GM21360 (cell line): ENCODE results near the gene DNAJB14.
A peak's percentile ranks its signal among the peaks of the same experiment; 100 is the strongest.
"Not testable (repeated sequence)": the region's sequence is repeated elsewhere in the genome, so short reads cannot be mapped to it uniquely, and the experiment has no call there.

ENCODE experiments used
- ATAC-seq: cut with Tn5 transposase; IDR thresholded peaks from one replicate; pipeline ENCODE4 v1.9.1; 2021; ENCODE audit warnings: mild to moderate bottlenecking, moderate library complexity; ENCODE audit not compliant: unreplicated experiment

DNAJB14 gene

GRCh38 chr4:99946356-99947189 is at the start of gene DNAJB14:
Gene DNAJB14, minus strand, starts transcription at chr4:99946618. Its CDS starts 47 bp downstream, at chr4:99946571.
- ATAC-seq: peak; percentile 40

GRCh38 chr4:99991741-99992140 is 45.3 kb upstream of the DNAJB14 start:
- ATAC-seq: no peak

DNA sequence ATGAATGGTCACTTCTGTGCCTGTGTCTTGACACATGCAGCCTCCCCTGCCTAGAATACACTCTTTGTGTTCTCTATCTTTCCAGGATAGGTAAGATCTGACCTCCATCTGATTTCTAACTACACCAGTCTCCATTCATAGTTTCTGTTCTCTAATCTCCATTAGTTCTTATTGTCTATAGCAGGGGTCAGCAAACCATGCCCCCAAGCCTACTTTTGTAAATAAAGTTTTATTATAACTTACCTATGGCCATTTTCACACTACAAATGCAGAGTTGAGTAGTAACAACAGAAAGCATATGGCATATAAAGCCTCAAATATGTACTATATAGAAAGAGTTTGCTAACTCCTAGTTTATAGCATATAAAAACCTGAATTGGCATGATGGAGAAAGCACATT is 41.3 kb upstream of the DNAJB14 start:
- ATAC-seq: no peak

DNA sequence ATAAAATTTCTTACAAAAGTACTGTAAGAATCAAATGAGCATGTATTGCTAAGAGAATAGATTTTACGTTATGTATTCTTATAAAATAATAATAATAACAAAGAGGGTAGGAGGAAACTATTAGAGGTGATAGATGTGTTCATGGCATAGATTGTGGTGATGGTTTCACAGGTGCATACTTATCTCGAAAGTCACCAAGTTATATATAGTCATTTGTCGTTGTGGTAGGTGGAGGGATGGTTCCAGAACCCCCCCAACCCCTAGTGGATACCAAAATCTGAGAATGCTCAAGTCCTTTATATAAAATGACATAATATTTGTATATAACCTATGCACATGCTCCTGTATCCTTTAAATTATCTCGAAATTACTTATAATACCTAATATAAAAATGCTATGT is 40.4 kb upstream of the DNAJB14 start:
- ATAC-seq: peak; percentile 72

DNA sequence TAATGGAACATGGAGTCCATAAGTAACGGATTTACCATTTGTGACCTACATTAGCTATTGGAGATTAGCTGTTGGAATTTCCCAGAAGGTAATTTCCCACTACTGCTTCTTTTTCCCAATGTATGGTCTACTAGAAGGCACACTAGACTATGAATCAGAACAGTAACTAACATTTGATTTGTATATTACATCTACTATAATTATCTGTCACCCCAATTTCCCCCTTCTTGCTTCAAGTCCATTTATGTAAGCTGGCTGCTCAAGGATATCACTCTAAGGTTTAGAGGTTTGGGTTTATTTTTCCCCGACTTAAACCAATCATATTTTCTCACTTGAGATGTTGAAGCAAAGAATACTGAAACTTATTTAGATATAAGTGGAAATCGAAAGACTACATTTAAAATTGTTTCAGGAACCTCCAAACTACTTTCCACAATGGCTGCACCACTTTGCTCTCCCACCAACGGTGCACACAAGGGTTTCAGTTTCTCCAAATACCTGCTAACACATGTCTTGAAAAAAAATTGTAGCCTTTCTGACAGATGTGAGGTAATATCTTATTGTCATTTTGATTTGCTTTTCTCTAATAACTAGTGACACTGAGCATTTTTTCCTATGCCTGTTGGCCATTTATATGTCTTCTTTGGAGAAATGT is 37.0 kb upstream of the DNAJB14 start:
- ATAC-seq: peak; percentile 58

GRCh38 chr4:99979872-99980271 is 33.5 kb upstream of the DNAJB14 start:
- ATAC-seq: no peak

- no peak for ATAC-seq
Measured at GRCh38 chr4:99971453-99972111, 25.2 kb upstream of the DNAJB14 start.

DNA sequence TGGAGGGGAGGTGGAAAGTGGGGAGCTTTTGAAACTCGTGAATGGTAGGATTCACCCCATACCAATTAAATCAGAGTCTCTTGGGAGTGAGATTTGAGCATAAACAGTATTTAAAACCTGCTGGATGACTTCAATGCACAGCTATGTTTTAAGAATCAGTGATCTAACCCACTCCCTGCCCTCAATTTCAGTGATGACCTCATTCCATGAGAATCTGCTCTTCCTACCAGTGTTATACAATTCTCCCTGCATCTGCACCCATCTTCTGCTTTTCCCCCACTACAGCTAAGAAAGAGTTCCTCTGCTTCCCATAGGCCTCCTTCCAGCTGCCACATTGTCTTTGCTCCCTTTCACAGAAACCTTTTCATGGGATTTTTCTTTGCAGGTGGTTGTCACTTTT is 21.9 kb upstream of the DNAJB14 start:
- no peak for ATAC-seq

DNA sequence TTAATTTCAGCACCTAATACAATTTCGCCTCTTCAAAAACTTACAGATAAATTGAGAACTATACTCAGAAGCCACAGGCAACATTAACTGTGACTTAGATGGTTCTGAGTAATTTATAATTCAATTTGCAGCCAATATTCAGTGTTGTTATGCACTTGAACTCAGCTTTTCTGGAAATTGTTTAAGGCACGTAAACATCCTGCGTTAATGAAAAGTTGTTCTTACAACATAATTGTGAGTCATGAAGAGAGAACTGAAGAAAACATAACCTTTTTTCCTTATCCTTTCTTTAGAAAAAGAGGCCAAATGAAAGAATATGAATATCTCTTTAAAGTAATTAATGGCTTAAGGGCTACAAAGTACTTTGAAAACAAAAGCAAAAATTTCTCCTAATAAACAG is 20.3 kb upstream of the DNAJB14 start:
- no peak for ATAC-seq

- ATAC-seq: no peak
Measured at GRCh38 chr4:99965674-99966350, 19.4 kb upstream of the DNAJB14 start.

DNA sequence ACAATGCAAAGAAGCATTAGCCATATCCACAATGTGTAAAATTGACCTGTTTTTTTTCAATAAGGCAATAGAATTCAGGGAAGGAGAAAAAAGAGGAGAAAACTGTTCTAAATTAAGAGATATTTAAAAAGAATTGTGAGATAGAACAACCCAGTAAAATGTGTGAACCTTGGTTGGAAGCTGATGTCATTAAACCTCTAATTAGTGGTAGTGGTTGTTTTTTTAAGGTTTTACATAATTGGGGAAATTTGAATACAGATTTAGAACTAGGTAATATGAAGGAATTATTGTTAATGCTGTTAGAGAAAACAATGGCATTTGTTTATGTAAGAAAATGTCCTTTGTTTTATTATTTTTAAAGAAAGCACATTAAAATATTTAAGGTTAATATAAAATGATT is 18.8 kb upstream of the DNAJB14 start:
- no peak for ATAC-seq

DNA sequence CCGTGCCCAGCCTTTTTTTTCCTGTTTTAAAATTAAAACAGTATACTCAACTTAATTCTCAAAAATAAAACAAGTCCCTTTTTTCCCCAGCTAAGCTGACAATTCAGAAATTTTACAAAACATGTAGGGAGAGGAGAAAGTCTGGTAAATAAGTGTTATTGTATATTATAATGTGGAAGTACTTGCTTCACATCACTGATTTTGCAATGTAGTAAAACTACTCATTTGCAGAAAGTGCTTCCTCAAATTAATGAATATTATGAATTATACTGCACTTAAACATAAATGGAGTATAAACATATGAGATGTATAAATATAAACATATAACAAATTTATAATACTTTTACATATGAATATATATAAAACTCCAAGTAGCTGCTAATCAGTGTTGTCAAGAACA is 15.3 kb upstream of the DNAJB14 start:
- ATAC-seq: no peak

- ATAC-seq: no peak
Measured at GRCh38 chr4:99960648-99961047, 14.2 kb upstream of the DNAJB14 start.

DNA sequence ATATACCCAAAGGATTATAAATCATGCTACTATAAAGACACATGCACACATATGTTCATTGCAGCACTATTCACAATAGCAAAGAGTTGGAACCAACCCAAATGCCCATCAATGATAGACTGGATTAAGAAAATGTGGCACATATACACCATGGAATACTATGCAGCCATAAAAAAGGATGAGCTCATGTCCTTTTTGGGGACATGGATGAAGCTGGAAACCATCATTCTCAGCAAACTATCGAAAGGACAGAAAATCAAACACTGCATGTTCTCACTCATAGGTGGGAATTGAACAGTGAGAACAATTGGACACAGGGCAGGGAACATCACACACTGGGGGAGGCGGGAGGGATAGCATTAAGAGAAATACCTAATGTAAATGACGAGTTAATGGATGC is 11.8 kb upstream of the DNAJB14 start:
- ATAC-seq: not testable (repeated sequence)

GRCh38 chr4:99950913-99951254 is 4.5 kb upstream of the DNAJB14 start:
- ATAC-seq: no peak

- ATAC-seq: peak; percentile 59
Measured at GRCh38 chr4:99949999-99950912, 3.8 kb upstream of the DNAJB14 start, which contains the start of gene H2AZ1. Gene H2AZ1, minus strand, starts transcription at chr4:99950275. Its CDS starts 105 bp downstream, at chr4:99950170.

GRCh38 chr4:99949034-99949998 is 2.9 kb upstream of the DNAJB14 start:
- peak; percentile 27 for ATAC-seq

DNA sequence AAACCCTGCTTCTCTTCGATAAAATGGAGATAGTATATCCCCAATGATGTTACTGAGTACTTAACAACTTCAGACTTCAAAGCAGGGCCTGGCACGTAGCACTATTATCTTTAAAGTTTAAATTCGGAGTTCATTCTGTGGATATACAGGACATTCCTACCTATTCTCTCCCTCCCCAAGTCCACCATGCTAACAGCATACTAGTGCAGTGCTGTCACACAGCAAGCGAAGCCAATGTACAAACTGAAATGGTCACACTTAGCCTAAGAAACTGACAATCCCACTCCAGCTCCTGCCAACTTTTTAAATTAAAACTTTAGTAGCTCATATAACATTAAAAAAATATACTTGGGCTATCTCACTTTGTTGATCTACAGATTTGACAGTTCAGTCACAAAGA is 1.2 kb upstream of the DNAJB14 start:
- ATAC-seq: no peak

DNA sequence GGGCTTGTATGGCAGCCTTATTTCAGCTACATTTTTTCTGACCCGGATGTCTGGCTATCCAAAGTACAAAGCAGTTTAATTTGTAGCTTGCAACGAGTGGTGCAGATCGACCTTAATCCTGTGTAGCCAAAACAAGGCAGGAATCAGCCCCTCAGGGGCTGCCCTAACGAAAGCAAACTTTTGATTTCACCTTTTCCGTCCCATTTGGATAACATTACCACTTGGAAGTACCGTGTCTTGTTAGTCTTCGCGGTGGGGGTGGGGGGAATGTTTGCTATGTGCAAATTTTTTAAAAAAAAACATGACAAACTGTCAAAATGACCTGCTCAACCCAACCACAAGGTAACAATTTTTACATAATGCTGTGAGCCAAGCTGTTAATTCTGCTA is 766 bp upstream of the DNAJB14 start:
- ATAC-seq: no peak
